ENCODE results near the gene AKIP1. TPM values are rescaled to one million over a fixed set of nuclear protein-coding genes. Genes with fewer than 3 reads are reported as not detected.
A peak's percentile ranks its signal among the peaks of the same experiment; 100 is the strongest.

The AKIP1 gene
- polyA plus RNA-seq, 3 donors = 8.7 to 18.9 (median 18.7) TPM

DNA sequence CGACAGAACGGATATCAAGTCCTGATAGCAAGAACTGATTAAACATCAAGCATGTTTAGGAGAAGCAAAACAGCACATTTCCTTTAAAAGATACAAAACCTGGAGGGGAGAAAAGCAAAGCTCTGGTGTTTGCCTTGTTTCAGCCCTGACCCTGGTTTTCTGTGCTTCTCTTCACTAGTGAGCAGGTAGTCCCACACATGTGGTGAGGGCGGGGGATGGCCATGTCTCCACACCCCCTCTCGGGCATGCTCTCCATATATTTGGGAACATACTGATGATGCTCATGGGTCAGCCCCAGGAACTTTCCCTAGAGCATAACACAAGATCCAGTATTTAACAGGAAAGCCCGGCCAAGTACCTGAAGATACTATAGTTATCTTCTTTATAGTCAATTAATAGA is 11.7 kb downstream of the AKIP1 start:
- peaks cover 30 to 62% of the 10 kb centered on the region in 2 donors for H3K36me3 Mint-ChIP-seq
- H3K4me3 ChIP-seq (replicated peaks in 1 of 3; ENCODE audit: low read depth in 2 of 3, low read length in 3 of 3) = no peak overlapping the region
- peaks cover 0 to 2% (median 0%) of the 10 kb centered on the region in 7 donors for H3K9me3 Mint-ChIP-seq
- no peaks in the 10 kb centered on the region for H3K9me3 ChIP-seq (replicated peaks in 1 of 2; ENCODE audit: control insufficient read depth in 1 of 2, insufficient read depth in 1 of 2, low read length in 2 of 2)
- intact Hi-C loops (cut with micrococcal nuclease) = no loop called here
- 100% methylated on average over 4 of the region's 5 CpGs for WGBS (ENCODE audit: insufficient coverage)
- H3K36me3 ChIP-seq (replicated peaks in 1 of 2; ENCODE audit: control insufficient read depth in 1 of 2, insufficient read depth in 2 of 2, low read length in 2 of 2) = peaks cover 24 to 62% of the 10 kb centered on the region in 2 donors
- DNase-seq = no peak
- H3K4me1 ChIP-seq (ENCODE audit: control insufficient read depth in 1 of 2, insufficient read depth in 2 of 2, low read length in 2 of 2) = no peaks in the 10 kb centered on the region
- no peak overlapping the region for H3K4me2 ChIP-seq (replicated peaks; ENCODE audit: extremely low read depth, low read length, poor library complexity, severe bottlenecking)
- peaks cover 4% of the 10 kb centered on the region for H3K4me1 Mint-ChIP-seq
- no peak overlapping the region for H3K9ac ChIP-seq (ENCODE audit: insufficient read depth, low read length, poor library complexity, severe bottlenecking)
- H3K79me2 ChIP-seq (ENCODE audit: insufficient read depth, low read length) = no peaks in the 10 kb centered on the region
- no peaks in the 10 kb centered on the region for H3K27me3 Mint-ChIP-seq (ENCODE audit: low read depth in 3 of 3)
- no peaks in the 10 kb centered on the region for H3K27me3 ChIP-seq (ENCODE audit: control insufficient read depth in 2 of 2, insufficient read depth in 2 of 2, low read length in 2 of 2)
- no peak overlapping the region for H3K4me3 Mint-ChIP-seq
- TF ChIP-seq, protein P1, sequence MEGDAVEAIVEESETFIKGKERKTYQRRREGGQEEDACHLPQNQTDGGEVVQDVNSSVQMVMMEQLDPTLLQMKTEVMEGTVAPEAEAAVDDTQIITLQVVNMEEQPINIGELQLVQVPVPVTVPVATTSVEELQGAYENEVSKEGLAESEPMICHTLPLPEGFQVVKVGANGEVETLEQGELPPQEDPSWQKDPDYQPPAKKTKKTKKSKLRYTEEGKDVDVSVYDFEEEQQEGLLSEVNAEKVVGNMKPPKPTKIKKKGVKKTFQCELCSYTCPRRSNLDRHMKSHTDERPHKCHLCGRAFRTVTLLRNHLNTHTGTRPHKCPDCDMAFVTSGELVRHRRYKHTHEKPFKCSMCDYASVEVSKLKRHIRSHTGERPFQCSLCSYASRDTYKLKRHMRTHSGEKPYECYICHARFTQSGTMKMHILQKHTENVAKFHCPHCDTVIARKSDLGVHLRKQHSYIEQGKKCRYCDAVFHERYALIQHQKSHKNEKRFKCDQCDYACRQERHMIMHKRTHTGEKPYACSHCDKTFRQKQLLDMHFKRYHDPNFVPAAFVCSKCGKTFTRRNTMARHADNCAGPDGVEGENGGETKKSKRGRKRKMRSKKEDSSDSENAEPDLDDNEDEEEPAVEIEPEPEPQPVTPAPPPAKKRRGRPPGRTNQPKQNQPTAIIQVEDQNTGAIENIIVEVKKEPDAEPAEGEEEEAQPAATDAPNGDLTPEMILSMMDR (IDR thresholded peaks at IDR 0.05) = no peak
- H4K20me1 ChIP-seq (ENCODE audit: insufficient read depth, low read length) = no peaks in the 10 kb centered on the region
- no peak overlapping the region for H3K27ac ChIP-seq (ENCODE audit: low read depth in 1 of 2, low read length in 2 of 2)
- no peak overlapping the region for H2AFZ ChIP-seq (ENCODE audit: insufficient read depth, low read depth, low read length, poor library complexity, severe bottlenecking)
- H3K27ac Mint-ChIP-seq = peak overlapping the region in 1 of 7 donors; percentile 25

DNA sequence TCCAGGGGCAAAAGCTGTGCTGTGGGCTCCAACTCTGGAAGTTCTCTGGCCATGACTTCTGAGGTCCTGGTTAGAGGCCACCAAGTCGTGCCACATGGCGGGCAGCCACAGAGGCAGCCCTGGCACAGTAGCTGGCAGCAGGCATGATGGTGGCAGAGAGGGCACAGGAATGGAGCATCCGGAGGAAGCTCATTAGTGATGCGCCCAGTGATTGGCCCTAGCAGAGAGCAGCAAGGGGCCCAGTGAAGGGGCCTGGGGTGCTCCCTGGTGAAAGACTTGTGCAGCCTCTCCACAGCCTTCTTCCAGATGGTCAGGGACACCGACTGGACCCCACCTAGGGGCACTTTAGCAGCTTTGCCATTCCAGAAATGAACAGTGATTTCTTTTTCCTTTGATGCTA is 14.7 kb downstream of the AKIP1 start:
- Histone ChIP-seq H3K9ac (ENCODE audit: insufficient read depth, low read length, poor library complexity, severe bottlenecking) (no peak overlapping the region), H3K4me2 (replicated peaks; ENCODE audit: extremely low read depth, low read length, poor library complexity, severe bottlenecking) (no peak overlapping the region), H2AFZ (ENCODE audit: insufficient read depth, low read depth, low read length, poor library complexity, severe bottlenecking) (no peak overlapping the region), H3K9me3 (replicated peaks in 1 of 2; ENCODE audit: control insufficient read depth in 1 of 2, insufficient read depth in 1 of 2, low read length in 2 of 2) (no peaks in the 10 kb centered on the region), H3K79me2 (ENCODE audit: insufficient read depth, low read length) (no peaks in the 10 kb centered on the region), H3K27me3 (ENCODE audit: control insufficient read depth in 2 of 2, insufficient read depth in 2 of 2, low read length in 2 of 2) (no peaks in the 10 kb centered on the region), H3K4me1 (ENCODE audit: control insufficient read depth in 1 of 2, insufficient read depth in 2 of 2, low read length in 2 of 2) (no peaks in the 10 kb centered on the region), H4K20me1 (ENCODE audit: insufficient read depth, low read length) (no peaks in the 10 kb centered on the region), H3K27ac (ENCODE audit: low read depth in 1 of 2, low read length in 2 of 2) (no peak overlapping the region), H3K36me3 (replicated peaks in 1 of 2; ENCODE audit: control insufficient read depth in 1 of 2, insufficient read depth in 2 of 2, low read length in 2 of 2) (peaks cover 6 to 32% of the 10 kb centered on the region in 2 donors), H3K4me3 (replicated peaks in 1 of 3; ENCODE audit: low read depth in 2 of 3, low read length in 3 of 3) (no peak overlapping the region)
- H3K4me3 Mint-ChIP-seq = no peak overlapping the region
- peaks cover 4% of the 10 kb centered on the region for H3K4me1 Mint-ChIP-seq
- peaks cover 0 to 2% (median 0%) of the 10 kb centered on the region in 7 donors for H3K9me3 Mint-ChIP-seq
- H3K36me3 Mint-ChIP-seq = peaks cover 13 to 34% of the 10 kb centered on the region in 2 donors
- peaks cover 0 to 3% (median 0%) of the 10 kb centered on the region in 3 donors for H3K27me3 Mint-ChIP-seq (ENCODE audit: low read depth in 3 of 3)
- TF ChIP-seq, protein P1 (IDR thresholded peaks at IDR 0.05) = no peak
- H3K27ac Mint-ChIP-seq = no peak overlapping the region
- intact Hi-C loops (cut with micrococcal nuclease) = no loop called here
- no peak for DNase-seq
- 93% methylated on average over 4 of the region's 5 CpGs for WGBS (ENCODE audit: insufficient coverage)

Measured in CD14-positive monocyte (primary cell).